Measurements from ENCODE around the gene METRNL.
A peak's percentile ranks its signal among the peaks of the same experiment; 100 is the strongest.
"Not testable (repeated sequence)": the region's sequence is repeated elsewhere in the genome, so short reads cannot be mapped to it uniquely, and the experiment has no call there.

METRNL gene

GRCh38 chr17:83079352-83079747, at the start of gene METRNL:
Gene METRNL, plus strand, starts transcription at chr17:83079609. Its CDS starts 207 bp downstream, at chr17:83079816.
- DNase-seq: peak; percentile 33 to 63

GRCh38 chr17:83030432-83030831, 49.0 kb upstream of the METRNL start:
- DNase-seq: no peak

GRCh38 chr17:83031321-83031945, 48.0 kb upstream of the METRNL start:
- DNase-seq: no peak

GRCh38 chr17:83031946-83032451, 47.4 kb upstream of the METRNL start:
- DNase-seq: not testable (repeated sequence)

GRCh38 chr17:83032781-83033180, 46.6 kb upstream of the METRNL start:
- no peak for DNase-seq

- no peak for DNase-seq
These were observed 44.9 kb upstream of the METRNL start for GRCh38 chr17:83034525-83034924.

- no peak for DNase-seq
These were observed 43.7 kb upstream of the METRNL start for GRCh38 chr17:83035722-83036121.

GRCh38 chr17:83036193-83036592, 43.2 kb upstream of the METRNL start:
- DNase-seq: no peak

- no peak for DNase-seq
These were observed 42.7 kb upstream of the METRNL start for GRCh38 chr17:83036666-83037065.

GRCh38 chr17:83037084-83037873, 42.1 kb upstream of the METRNL start:
- no peak for DNase-seq

GRCh38 chr17:83037874-83038165, 41.6 kb upstream of the METRNL start:
- no peak for DNase-seq

GRCh38 chr17:83038983-83039382, 40.4 kb upstream of the METRNL start:
- DNase-seq: not testable (repeated sequence)

GRCh38 chr17:83041305-83041704, 38.1 kb upstream of the METRNL start:
- no peak for DNase-seq

- DNase-seq: no peak
These were observed 36.8 kb upstream of the METRNL start for GRCh38 chr17:83042522-83043158.

- DNase-seq: not testable (repeated sequence)
These were observed 34.9 kb upstream of the METRNL start for GRCh38 chr17:83044479-83044878.

GRCh38 chr17:83046448-83047181, 32.8 kb upstream of the METRNL start:
- no peak for DNase-seq

GRCh38 chr17:83047182-83047478, 32.3 kb upstream of the METRNL start:
- DNase-seq: no peak

GRCh38 chr17:83047818-83048475, 31.5 kb upstream of the METRNL start:
- not testable (repeated sequence) for DNase-seq

GRCh38 chr17:83050651-83051395, 28.6 kb upstream of the METRNL start:
- no peak for DNase-seq

GRCh38 chr17:83051396-83052240, 27.8 kb upstream of the METRNL start:
- peak; percentile 96 to 98 for DNase-seq

- DNase-seq: no peak
These were observed 27.2 kb upstream of the METRNL start for GRCh38 chr17:83052241-83052564.
